Adrenal gland (tissue), 5 donors: Measurements from ENCODE around the gene IGHMBP2.

Source experiments
- CTCF ChIP-seq, 6 experiments: fragments of 450-650 bp in 4 of 6; fragments of 200-600 bp in 2 of 6; sonication (generic) in 1 of 6; IDR thresholded peaks; 1 replicate in 5 of 6; 2 replicates in 1 of 6; pipeline versions ENCODE4 v1.5.1 to v1.8.0; 2016 to 2021; ENCODE audit warnings: antibody characterized with exemption in 6 of 6, mild to moderate bottlenecking in 2 of 6, moderate library complexity in 1 of 6
- POLR2A ChIP-seq, 2 donors: fragments of 450-650 bp; IDR thresholded peaks; one replicate each; pipeline ENCODE4 v1.6.1; 2017; ENCODE audit warnings: antibody characterized with exemption in 2 of 2, mild to moderate bottlenecking in 2 of 2, moderate library complexity in 1 of 2
- donor health status: DM: no; HTN: no; CAD: no.

GRCh38 chr11:68862421-68862820 is 41.3 kb upstream of the IGHMBP2 start:
- no peak for TF ChIP-seq CTCF (IDR thresholded peaks at IDR 0.05)
- TF ChIP-seq POLR2A (IDR thresholded peaks at IDR 0.05), result no peak
